Cardiac fibroblast (primary cell): Measurements from ENCODE around the gene KRT16.
"Not testable (repeated sequence)": the region's sequence is repeated elsewhere in the genome, so short reads cannot be mapped to it uniquely, and the experiment has no call there.

Experiments used
- DNase-seq, 2 donors: peaks; one replicate each; pipeline versions ENCODE4 v3.0.0 to v3.0.0-alpha.2; 2010; ENCODE audit warnings: low read depth in 2 of 2
- H3K4me3 ChIP-seq, 2 donors: replicated peaks in 1 of 2; 1 replicate in 1 of 2; 2 replicates in 1 of 2; pipeline ENCODE4 v1.5.1; 2011; ENCODE audit warnings: low read depth in 2 of 2, low read length in 2 of 2, mild to moderate bottlenecking in 2 of 2, moderate library complexity in 1 of 2
- CTCF ChIP-seq: IDR thresholded peaks from one replicate; pipeline ENCODE4 v1.5.1; 2011; ENCODE audit warnings: low read depth, mild to moderate bottlenecking, low read length, inconsistent platforms

The KRT16 gene

GRCh38 chr17:41612376-41613160 lies at the start of gene KRT16:
KRT16 (minus strand) TSS chr17:41612767; CDS start chr17:41612688, 79 bp downstream.
- H3K4me3 ChIP-seq, DNase-seq: not testable (repeated sequence)

GRCh38 chr17:41660221-41660711 lies 47.7 kb upstream of the KRT16 start:
- TF ChIP-seq CTCF = no peak
- DNase-seq = no peak
- no peak overlapping the region for H3K4me3 ChIP-seq

GRCh38 chr17:41659427-41660212 lies 47.1 kb upstream of the KRT16 start:
- DNase-seq = no peak
- no peak overlapping the region for H3K4me3 ChIP-seq
- no peak for TF ChIP-seq CTCF

GRCh38 chr17:41658846-41659245 lies 46.3 kb upstream of the KRT16 start:
- TF ChIP-seq CTCF = no peak
- no peak overlapping the region for H3K4me3 ChIP-seq
- DNase-seq = no peak

- TF ChIP-seq CTCF = no peak
- no peak overlapping the region for H3K4me3 ChIP-seq
Measured at GRCh38 chr17:41657936-41658335, 45.4 kb upstream of the KRT16 start.

GRCh38 chr17:41657176-41657754 lies 44.7 kb upstream of the KRT16 start:
- no peak for TF ChIP-seq CTCF
- DNase-seq = no peak

More at GRCh38 chr17:41657936-41658335, 45.4 kb upstream of the KRT16 start:
- DNase-seq = no peak

More at GRCh38 chr17:41657176-41657754, 44.7 kb upstream of the KRT16 start:
- H3K4me3 ChIP-seq = no peak overlapping the region
